ENCODE data around the gene FHAD1. TPM values are rescaled to one million over a fixed set of nuclear protein-coding genes. Genes with fewer than 3 reads are reported as not detected.

The FHAD1 gene
- total and polyA plus RNA-seq, 9 of the 15 experiments (the other 6 are each of a cell fraction or from before 2014, with no cell fraction given), result 0.32 to 2.1 (median 1.5) TPM; not detected in 1

- H3K9me3 ChIP-seq (replicated peaks; ENCODE audit: control insufficient read depth, insufficient read depth, low read depth, low read length), result no peaks in the 10 kb centered on the region
- CTCF ChIA-PET (ENCODE audit: low intra/inter-chr PET ratio), result no interaction called here
- no peak overlapping the region for H2AFZ ChIP-seq (ENCODE audit: low read depth, low read length)
- 8% methylated on average over 7 of the region's 7 CpGs for WGBS (ENCODE audit: insufficient coverage, low coverage, missing lambda C conversion rate)
- H3K4me1 ChIP-seq (replicated peaks in 1 of 2; ENCODE audit: control insufficient read depth in 2 of 2, insufficient read depth in 2 of 2, low read length in 2 of 2), result peaks cover 0 to 9% of the 10 kb centered on the region in 2 experiments; a peak in 1 of 5 replicates
- no peak overlapping the region for H3K4me3 ChIP-seq
- H3K4me2 ChIP-seq (ENCODE audit: insufficient read depth, low read length), result no peak overlapping the region
- no peaks in the 10 kb centered on the region; the same call in 1 of the 2 replicates for H4K20me1 ChIP-seq (replicated peaks; ENCODE audit: control insufficient read depth, insufficient read depth, low read length)
- FAIRE-seq (no peak), DNase-seq (ENCODE audit: extremely low read depth in 1 of 4, low spot score in 3 of 4) (no peak), ATAC-seq (no peak)
- no peaks in the 10 kb centered on the region for H3K36me3 ChIP-seq (ENCODE audit: control insufficient read depth, insufficient read depth, low read length)
- no peaks in the 10 kb centered on the region for H3K79me2 ChIP-seq (ENCODE audit: control insufficient read depth, insufficient read depth, low read length)
- no peak overlapping the region for H3K27ac ChIP-seq (ENCODE audit: extremely low read depth, low read depth, low read length)
- no peak overlapping the region for H3K9ac ChIP-seq (ENCODE audit: insufficient read depth in 1 of 2, low read depth in 2 of 2, low read length in 2 of 2)
- in situ Hi-C loops (cut with MboI), result no loop called here
- POLR2A ChIA-PET, result interaction anchor here (1.1 kb wide), 1 partner anchor 32 kb away, joined by 5 read pairs; no protein-coding TSS in a partner anchor
- no peaks in the 10 kb centered on the region for H3K9me1 ChIP-seq (ENCODE audit: control insufficient read depth, insufficient read depth, low read length)
- peaks cover 44 to 55% of the 10 kb centered on the region in 2 experiments for H3K27me3 ChIP-seq (ENCODE audit: control insufficient read depth in 2 of 2, insufficient read depth in 2 of 2, low read length in 2 of 2)
- no peak for TF ChIP-seq ZC3H11A (IDR thresholded peaks at IDR 0.05; ENCODE audit: low read depth, low read length)
- TF ChIP-seq E2F3 (CRISPR knock-in tag; IDR thresholded peaks at IDR 0.05), result no peak
- TF ChIP-seq U2AF1 (optimal IDR thresholded peaks at IDR 0.05; ENCODE audit: low read depth, low read length), result no peak
- TF ChIP-seq MEF2D (tag; conservative IDR thresholded peaks at IDR 0.05; ENCODE audit: low read depth), result no peak
- no peak for TF ChIP-seq SMARCA4 (IDR thresholded peaks at IDR 0.05)
- TF ChIP-seq CTBP1 (IDR thresholded peaks at IDR 0.05; ENCODE audit: borderline replicate concordance), result no peak
- TF ChIP-seq FOXO4 (CRISPR knock-in tag; IDR thresholded peaks at IDR 0.05), result no peak
- no peak for TF ChIP-seq ARID4B (CRISPR knock-in tag; IDR thresholded peaks at IDR 0.05)
- TF ChIP-seq CHD1 (IDR thresholded peaks at IDR 0.05; ENCODE audit: low read length), result no peak
- no TSS peak for BruUV-seq (replicated peaks)
- intact Hi-C loops (cut with micrococcal nuclease), result no loop called here
Measured at GRCh38 chr1:15210651-15211375, 36.2 kb upstream of the FHAD1 start.

Data from K562 (cell line).